Activated CD8-positive, alpha-beta memory T cell treated with anti-CD3 and anti-CD28 coated beads for 48 hours (primary cell): ENCODE measurements around the gene CFAP90.

Experiments
- DNase-seq, 3 experiments: peaks; one replicate each; pipeline ENCODE4 v3.0.0-alpha.2; 2020; ENCODE audit warnings: low read depth in 2 of 3, low spot score in 2 of 3

The CFAP90 gene

DNA sequence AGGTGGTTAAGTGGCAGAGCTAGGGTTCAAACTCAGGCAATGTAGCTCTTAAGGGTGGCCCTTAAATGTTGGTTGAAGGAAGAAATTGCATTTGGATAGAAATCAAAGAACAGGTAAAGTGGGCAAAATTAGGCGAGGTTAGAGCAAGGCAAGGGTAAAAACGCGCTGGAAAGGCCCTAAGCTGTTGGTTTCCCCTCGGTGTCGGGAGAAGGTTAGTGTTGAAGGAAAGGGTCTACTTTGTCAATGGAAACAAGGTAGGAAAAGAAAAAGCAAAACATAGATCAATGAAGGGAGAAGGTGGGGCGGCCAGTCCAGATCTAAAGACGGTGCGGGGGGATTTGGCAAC, 17.5 kb upstream of the CFAP90 start:
- DNase-seq = no peak

DNA sequence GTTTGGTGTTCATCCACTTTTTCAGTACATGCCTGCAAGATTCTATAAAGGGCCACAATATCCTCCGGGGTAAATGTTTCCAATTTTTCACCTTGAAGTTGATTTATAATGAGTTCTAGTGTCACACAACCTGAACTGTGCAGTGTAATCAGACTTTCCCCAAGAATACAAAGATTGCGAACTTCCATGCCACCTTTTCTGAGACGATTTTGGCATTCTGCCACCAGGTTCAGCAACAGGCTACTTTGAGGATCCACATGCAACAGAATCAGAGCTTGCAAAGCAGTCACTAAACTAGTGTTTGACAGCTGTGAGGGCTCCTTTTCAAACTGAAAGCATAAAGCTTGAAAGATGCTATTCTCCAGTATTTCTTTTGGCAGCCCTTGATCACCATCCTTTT, 16.3 kb upstream of the CFAP90 start:
- DNase-seq = no peak

DNA sequence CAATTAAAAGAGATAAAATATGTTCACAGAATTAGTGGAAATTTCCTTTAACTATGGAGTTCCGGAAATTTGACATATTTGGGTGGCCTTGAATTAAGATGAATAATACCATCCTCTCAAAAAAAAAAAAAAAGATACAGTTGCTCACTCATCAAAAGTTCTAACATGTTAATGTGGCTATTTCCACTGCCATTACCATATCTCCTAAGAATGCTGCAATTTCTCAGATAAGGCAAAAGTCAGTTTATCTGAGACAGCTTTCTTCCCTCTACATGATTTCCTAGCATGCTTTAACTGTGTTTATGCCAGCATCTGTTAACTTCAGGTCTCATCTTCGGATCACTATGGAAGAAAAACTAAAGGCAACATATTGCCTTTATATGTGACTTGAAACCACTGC, 15.3 kb upstream of the CFAP90 start:
- no peak for DNase-seq

DNA sequence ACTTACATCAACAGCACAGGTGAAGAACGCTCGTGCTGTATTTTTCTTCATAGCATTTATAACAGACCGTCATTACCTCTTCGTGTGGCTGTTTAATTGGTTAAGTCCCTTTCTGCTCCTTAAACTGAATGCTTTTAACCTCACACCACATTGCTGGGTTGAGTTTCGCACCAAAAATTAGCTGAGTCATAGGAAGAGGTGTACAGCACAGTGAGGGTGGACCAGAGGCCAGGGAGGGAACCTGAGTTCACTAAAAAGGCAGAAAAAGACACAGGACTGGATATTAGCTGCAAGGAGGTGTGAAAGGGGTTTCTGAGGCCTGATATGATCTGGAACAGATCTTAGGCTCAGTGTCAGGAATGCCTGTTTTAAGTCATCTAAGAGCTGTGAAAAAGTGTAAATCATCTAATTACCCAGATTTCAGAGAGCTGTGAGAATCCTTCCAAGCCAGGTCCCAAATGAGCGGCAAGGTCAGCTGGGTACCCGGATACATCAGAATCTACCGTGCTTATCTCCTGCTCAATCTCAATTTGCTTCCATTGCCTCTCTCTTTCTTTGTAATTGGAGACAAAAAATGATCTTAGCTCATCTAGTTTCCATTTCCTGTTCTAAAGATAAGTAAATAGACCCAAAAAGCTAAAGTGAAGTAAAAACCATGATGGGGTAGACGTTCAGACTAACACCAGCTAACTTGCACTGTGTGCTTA, 7.1 kb upstream of the CFAP90 start:
- DNase-seq = no peak

DNA sequence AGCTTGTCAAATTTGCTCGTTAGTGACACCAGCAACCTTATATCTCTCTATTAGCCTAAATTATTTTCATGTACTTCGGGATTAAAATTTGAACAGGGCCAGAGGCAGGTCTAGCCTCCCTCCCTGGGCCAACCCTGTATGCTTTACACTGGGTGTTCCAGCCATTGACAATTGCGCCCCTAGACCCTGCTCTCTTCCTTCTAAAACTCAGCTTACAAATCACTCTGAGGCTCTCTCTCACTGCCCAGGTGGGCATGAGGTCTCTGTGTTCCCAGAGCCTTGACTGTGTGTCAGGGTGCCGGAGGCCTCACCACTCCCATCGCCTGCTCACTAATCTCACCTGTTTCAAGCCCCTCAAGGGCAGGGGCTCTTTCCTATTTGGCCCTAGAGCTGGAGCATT, 6.4 kb upstream of the CFAP90 start:
- no peak for DNase-seq

DNA sequence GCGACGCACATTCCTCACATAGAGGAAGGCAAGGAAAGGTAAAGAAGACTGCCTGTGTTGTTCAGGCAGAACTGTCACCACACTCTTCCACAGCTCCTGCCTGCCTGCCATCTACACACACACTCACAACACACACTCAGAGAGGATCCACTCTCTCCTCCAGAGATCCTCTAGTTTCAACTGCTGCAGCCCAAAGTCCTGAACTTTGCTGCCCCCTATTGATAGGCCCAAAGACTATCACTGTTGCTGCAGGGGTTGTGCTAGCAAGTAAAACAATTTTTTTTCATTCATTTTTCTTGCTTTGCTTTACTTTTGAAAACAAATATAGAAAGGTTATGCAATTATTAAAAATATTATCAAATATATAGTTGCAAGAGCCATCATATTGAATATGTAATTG, 5.9 kb upstream of the CFAP90 start:
- no peak for DNase-seq

DNA sequence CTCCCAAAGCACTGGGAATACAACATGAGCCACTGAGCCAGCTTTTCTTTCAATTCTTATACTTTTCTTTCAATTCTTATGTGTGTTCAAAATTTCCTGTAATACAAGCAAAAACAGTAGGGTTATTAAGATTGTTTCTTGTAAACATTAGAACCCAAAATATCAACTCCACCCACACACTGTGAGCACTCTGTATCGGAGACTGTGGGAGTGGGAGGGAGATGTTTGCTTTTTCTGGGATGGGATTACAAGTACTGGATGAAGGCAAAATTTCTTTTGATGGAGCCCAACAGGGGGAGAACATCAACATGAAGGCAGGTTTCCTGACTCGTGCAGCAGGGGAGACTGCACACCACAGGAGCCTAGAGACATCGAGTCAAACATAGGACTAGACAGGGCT, 4.7 kb upstream of the CFAP90 start:
- no peak for DNase-seq

DNA sequence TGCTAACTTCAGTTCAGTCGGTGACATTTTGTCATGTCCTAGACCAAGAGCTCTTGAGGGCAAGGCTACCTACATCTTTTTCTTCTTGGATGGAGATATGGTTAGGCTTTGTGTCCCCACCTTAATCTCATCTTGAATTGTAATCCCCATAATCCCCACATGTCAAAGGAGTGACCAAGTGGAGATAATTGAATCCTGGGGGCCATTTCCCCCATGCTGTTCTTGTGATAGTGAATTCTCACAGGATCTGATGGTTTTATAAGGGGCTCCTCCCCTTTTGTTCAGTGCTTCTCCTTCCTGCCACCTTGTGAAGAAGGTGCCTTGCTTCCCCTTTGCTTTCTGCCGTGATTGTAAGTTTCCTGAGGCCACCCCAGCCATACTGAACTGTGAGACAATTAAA, 2.1 kb upstream of the CFAP90 start:
- DNase-seq = no peak

DNA sequence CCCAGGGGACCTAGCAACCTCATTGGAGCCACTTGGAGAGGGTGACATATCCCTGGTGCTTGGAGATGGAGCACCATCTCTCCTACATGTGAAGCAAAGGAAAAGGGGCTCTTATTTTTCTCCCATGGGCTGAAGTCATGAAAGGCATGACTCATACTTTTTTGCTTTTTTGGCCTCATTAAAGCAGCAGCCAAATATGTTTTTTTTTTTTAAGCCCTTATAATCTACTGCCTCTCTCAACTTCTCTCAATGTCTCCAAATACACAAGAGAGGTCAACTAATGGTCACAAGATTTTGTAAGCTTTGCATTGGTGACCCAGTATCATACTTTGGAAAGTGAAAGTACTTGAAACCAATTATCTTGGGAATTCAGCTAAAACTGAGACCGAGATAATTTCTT, 1.6 kb upstream of the CFAP90 start:
- no peak for DNase-seq

DNA sequence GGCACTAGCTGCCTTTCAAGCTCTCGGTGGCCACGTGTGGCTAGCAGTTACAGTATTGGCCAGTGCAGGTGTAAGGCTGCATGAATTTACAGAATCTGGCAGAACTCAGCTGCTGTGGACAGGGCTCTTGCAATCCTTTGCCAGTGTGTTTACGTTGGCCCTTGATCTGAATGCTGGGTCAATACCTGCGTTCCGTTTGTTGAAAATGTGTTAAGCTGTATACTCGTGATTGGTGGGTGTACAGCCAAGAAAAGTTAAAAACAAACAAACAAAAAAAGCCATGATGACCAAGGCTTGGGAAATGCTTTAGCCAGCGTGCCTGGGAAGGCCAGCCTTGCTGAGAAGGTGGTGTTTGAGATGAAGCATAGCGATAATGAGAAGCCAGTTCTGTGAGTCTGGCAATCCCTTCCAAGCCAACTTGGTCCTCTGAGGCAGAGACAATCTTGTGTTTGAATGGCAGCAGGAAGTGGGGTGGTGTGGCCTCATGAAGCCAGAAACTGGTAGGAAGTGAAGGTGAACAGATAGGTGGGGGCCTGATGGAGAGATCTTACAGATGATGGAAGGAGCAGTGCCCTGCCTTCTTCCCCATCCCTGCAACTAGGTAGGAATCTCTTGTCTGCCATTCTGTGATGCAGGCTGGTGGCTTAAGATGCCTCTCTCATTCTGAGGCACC, 820 bp upstream of the CFAP90 start:
- no peak for DNase-seq

DNA sequence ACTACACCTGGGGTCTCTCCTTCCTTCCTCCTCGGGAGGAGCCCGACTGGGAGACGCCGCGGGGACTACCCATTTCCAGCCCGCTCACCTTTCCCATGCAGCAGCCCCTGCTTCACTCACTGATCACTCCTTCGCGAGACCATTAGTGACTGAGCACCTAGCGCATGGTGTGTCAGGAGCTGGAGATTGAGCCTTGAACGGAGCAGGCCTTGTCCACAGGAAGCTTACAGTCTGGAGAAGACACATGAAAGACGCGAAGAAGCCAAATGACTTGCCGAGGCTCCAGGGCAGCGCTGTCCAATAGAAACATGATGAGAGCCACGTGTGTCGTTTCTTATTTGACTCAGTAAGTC, 283 bp upstream of the CFAP90 start:
- no peak for DNase-seq

DNA sequence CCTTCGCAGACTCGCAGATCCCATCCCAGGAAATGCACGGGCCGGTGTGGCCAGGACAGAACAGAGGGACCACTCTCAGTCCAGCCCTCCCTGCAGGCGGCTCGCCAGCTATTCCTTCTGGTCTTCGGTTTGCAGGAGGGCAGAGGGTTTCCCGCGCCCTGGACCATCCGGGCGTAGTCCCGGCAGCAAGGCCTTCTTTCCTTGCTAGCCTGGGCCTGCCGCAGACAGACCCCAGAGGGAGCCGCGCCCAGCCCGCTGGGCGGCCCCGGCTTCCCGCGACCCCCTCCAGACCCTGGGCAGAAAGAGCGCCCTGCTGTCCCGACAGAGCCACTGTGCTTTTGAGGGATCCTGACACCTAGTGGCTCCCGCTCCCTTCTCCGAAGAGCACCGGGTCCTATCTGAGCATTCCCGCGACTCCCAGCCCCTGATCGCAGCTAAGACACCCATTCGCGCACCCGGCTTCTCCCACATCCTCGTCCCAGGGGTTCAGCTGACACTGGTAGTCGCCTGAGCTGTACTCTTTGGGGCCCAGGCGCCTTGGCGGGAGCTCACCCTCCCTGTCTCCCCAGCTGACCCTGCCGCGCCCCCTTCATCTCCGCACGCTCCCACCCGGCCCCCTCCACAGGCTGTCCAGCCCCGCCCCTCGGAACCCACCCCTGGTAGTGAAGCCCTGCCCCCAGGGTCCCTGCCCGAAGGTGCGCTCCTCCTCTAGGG, 1.1 kb downstream of the CFAP90 start:
- no peak for DNase-seq

DNA sequence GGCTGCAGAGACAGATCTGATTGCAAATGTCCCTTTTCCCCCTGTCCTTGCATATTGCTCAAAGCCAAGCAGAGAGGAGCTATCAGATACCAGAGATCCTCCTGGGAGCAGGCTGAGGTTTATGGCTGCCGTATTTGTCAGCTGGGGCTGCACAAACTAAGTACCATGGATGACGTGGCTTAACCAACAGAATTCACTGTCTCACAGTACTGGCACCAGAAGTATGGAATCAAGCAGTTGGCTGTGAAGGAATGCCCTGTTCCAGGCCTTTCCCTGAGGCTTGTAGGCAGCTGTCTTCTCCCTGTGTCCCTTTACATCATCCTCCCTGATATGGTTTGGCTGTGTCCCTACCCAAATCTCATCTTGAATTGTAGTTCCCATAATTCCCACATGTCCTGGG, 2.6 kb downstream of the CFAP90 start:
- no peak for DNase-seq

DNA sequence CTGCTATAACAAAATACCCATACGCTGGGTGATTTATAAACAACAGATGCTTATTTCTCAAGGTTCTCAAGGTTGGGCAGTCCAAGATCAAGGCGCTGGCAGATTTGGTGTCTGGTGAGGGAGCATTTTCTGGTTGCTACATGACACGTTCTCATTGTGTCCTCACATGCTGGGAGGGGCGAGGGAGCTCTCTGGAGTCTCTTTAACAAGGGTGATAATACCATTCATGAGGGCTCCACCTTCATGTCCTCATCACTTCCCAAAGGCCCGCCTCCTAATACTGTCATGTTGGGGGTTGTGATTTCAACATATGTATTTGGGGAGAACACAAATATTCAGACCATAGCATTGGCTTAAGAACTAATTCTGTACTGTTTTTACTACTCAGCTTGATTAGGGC, 4.6 kb downstream of the CFAP90 start:
- no peak for DNase-seq

DNA sequence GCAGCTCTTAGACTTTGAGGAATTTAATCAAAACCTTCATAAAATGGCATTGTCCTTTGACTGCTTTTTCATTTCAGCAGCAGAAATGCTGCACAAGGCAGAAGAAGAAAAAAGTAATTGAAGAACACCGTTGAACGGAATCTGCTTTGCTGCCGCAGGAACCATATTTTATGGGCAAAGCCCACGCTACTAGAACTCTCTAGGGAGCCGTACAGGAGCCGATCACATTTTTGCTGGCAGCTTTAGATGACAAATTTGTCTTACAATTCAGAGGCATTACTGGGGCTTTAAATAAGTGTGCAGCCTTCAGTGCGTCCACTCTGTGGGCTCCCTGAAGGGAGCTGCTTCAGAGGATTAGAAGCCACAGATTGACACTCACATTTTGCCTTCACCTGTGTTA, 5.4 kb downstream of the CFAP90 start:
- no peak for DNase-seq

DNA sequence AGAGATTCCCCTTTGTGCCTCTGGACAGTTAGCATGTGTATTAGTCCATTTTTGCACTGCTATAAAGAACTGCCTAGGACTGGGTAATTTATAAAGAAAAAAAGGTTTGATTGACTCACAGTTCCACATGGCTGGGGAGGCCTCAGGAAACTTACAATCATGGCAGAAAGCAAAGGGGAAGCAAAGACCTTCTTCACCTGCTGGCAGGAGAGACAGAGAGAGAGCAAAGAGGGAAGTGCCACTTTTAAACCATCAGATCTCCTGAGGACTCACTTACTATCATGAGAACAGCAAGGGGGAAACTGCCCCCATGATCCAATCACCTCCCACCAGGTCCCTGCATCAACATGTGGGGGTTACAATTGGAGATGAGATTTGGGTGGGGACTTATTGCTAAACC, 6.0 kb downstream of the CFAP90 start:
- DNase-seq = no peak

DNA sequence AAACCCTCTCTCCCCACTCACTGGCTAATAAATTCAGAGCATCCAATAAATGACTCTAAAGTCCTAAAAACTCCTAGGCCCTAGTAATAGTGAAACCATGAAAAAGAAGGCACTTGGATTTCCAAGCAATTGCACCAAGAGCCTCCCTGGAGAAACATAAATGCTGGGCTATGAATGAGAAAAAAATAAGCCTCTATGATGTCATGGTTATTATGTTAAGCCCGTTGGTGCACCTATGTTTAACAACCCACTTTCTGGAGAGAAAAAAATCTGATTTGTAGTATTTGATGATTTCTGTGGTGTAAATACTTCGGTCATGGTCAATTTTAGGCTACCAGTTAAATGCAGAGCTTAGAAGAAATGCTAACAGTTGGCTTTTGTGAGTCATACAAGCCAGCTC, 8.4 kb downstream of the CFAP90 start:
- no peak for DNase-seq

DNA sequence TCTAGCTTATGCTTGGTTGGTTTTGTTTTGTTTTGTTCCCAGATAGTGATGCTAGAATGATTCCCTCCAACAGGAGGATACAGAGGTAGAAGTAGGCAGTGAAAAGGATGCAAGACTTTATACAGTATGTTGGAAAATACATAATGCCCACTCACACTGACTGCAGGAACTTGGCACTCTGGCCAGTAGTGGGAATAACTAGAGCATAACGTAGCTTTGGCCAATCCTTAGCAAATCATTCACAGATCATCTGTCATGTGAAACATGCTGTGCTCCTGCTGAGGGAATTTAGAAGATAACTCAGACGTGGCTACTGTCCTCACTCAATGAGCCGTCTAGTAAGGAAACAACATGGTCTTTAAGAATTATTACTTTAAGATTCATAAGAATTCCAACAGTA, 13.5 kb downstream of the CFAP90 start:
- no peak for DNase-seq

DNA sequence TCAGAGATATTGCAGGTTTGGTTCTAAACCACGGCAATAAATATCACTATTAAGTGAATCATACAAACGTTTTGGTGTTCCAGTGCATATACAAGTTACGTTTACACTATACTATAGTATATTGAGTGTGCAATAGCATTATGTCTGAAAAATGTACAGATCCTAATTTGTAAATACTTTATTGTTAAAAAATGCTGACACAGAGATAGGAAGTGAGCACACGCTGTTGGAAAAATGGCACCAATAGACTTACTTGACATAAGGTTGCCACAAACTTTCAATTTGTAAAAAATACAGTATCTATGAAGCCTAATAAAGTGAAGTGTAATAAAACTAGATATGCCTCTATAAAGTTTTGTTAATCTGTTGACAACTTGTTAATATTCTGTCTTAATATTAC, 16.0 kb downstream of the CFAP90 start:
- DNase-seq = no peak

DNA sequence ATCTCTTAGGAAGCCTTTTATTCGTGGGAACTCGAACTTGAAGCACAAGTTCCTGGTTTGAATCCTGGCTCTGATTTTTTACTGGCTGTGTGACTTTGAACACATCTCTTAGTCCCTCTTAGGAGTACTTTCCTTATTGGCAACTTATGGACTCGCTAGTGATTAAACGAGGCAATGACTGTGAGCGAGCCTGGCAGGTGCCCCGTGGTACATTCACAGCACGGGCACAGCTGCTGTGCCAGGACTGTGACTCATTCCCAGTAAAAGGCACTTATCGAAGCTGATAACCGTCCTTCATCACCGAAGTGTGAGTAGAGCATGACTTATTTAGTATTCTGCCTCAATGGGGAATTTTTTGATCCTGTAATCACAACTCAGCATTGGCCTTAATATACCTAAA, 22.7 kb downstream of the CFAP90 start:
- DNase-seq = no peak

DNA sequence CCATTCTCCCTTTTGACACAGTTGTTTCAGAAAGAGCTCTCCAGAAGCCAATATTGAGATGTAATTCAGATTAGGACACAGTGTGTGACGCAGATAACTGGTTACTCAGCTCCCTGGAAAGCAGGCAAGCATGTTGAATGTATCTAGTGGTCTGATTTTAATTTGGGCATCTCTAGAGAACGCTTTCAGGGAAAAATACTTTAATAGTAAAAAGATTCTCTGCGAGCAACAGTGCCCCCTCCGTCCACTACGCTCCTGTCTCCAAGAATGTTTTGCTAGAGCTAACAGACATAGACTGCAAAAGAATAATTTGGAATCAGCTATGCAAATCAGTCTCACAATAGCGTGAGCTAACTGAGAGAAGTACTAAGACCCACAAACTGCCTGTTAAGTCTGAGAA, 23.3 kb downstream of the CFAP90 start:
- no peak for DNase-seq

DNA sequence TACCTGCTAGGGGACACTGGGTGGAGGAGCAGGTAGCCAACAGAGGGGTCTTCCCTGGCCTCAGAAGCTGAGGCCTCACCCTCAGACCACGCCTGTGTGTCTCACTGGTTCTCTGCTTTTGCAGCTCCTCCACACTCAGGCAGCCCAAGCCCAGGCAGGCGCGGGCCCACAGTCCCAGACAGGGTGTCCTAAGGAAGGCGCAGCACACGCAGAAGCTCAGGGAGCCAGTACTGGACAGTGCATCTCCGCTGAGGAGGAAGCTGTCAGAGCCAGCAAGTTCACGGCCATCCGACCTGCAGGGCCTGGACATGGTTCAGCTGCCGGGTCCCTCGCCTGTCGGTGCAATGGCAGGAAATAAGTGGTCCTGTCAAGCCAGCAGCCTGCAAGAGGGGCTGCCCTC, 25.3 kb downstream of the CFAP90 start:
- no peak for DNase-seq

DNA sequence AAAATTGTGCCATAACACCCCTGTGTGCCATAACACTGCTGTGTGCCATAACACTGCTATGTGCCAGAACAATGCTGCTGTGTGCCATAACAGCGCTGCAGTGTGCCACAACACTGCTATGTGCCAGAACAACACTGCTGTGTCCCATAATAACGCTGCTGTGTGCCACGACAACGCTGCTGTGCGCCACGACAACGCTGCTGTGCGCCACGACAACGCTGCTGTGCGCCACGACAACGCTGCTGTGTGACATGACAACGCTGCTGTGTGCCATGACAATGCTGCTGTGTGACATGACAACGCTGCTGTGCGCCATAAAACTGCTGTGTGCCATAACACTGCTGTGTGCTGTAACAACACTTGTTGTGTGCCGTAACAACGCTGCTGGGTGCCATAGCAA, 25.9 kb downstream of the CFAP90 start:
- no peak for DNase-seq
